ENCODE results near the gene KIF1A. TPM values are rescaled to one million over a fixed set of nuclear protein-coding genes. Genes with fewer than 3 reads are reported as not detected.

Gene KIF1A
- total and polyA plus RNA-seq, 2 of the 13 experiments (the other 11 are each of a cell fraction or from before 2014, with no cell fraction given): 0.01 TPM; not detected in 1

DNA sequence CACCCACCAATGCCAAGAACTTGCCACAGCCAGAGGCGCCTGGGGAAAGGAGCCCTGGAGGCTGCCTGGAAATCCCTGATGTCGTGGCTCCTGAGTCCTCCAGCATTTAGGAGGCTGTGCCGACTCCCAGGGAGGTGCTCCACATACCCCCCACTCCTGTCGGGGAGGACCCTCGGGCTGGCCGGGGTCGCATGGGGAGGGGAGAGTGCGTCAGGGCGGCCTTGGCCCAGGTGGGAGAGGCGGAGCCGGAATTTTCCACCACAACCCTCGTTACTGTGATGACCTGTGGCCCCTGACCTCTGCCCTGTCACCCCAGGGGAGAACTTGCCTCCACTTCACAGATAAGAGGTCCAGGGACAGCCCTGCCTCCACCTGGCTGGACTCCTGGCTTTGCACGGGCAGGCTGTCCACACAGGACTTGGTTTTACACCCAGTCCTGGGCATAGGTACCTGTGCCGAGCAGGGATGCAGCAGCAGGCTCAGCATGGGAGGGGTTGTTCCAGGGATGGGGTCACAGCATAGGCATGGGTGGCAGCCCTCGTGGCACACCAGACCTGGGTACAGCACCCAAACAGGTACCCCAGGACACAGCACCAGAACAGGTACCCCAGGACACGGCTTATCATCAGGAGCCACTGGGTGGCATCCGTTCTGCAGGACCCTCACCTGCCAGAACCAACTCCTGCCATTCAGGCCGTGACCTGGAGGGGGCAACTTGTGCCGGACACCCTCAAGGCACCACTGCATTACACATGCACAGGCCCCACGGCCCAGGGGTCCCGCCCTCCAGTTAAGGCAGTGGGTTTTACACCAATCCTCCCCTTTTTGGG lies 36.3 kb upstream of the KIF1A start (continued):
- TF ChIP-seq, protein P1, sequence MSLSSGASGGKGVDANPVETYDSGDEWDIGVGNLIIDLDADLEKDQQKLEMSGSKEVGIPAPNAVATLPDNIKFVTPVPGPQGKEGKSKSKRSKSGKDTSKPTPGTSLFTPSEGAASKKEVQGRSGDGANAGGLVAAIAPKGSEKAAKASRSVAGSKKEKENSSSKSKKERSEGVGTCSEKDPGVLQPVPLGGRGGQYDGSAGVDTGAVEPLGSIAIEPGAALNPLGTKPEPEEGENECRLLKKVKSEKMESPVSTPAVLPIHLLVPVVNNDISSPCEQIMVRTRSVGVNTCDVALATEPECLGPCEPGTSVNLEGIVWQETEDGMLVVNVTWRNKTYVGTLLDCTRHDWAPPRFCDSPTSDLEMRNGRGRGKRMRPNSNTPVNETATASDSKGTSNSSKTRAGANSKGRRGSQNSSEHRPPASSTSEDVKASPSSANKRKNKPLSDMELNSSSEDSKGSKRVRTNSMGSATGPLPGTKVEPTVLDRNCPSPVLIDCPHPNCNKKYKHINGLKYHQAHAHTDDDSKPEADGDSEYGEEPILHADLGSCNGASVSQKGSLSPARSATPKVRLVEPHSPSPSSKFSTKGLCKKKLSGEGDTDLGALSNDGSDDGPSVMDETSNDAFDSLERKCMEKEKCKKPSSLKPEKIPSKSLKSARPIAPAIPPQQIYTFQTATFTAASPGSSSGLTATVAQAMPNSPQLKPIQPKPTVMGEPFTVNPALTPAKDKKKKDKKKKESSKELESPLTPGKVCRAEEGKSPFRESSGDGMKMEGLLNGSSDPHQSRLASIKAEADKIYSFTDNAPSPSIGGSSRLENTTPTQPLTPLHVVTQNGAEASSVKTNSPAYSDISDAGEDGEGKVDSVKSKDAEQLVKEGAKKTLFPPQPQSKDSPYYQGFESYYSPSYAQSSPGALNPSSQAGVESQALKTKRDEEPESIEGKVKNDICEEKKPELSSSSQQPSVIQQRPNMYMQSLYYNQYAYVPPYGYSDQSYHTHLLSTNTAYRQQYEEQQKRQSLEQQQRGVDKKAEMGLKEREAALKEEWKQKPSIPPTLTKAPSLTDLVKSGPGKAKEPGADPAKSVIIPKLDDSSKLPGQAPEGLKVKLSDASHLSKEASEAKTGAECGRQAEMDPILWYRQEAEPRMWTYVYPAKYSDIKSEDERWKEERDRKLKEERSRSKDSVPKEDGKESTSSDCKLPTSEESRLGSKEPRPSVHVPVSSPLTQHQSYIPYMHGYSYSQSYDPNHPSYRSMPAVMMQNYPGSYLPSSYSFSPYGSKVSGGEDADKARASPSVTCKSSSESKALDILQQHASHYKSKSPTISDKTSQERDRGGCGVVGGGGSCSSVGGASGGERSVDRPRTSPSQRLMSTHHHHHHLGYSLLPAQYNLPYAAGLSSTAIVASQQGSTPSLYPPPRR (CRISPR knock-in tag; IDR thresholded peaks at IDR 0.05; ENCODE audit: borderline replicate concordance): peak; percentile 63; the same call in 1 of the 2 replicates
- TF ChIP-seq, protein P2, sequence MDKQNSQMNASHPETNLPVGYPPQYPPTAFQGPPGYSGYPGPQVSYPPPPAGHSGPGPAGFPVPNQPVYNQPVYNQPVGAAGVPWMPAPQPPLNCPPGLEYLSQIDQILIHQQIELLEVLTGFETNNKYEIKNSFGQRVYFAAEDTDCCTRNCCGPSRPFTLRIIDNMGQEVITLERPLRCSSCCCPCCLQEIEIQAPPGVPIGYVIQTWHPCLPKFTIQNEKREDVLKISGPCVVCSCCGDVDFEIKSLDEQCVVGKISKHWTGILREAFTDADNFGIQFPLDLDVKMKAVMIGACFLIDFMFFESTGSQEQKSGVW (CRISPR knock-in tag; IDR thresholded peaks at IDR 0.05; ENCODE audit: borderline replicate concordance): 0 out of 2 replicates have a peak, but pooled peaks have one; percentile 2
- TF ChIP-seq KAT7 (CRISPR knock-in tag; IDR thresholded peaks at IDR 0.05; ENCODE audit: borderline replicate concordance) (no peak), ASH2L (IDR thresholded peaks at IDR 0.05; ENCODE audit: insufficient read length, low read depth, low read length) (no peak), TARDBP (CRISPR knock-in tag; IDR thresholded peaks at IDR 0.05) (peak; percentile 69; the same call in 1 of the 2 replicates), SRSF1 (optimal IDR thresholded peaks at IDR 0.05; ENCODE audit: low read depth, low read length) (no peak), SIX4 (CRISPR knock-in tag; IDR thresholded peaks at IDR 0.05) (no peak), RXRB (CRISPR knock-in tag; IDR thresholded peaks at IDR 0.05; ENCODE audit: borderline replicate concordance) (peak; percentile 65), EED (CRISPR knock-in tag; IDR thresholded peaks at IDR 0.05) (no peak), SALL2 (CRISPR knock-in tag; IDR thresholded peaks at IDR 0.05) (peak; percentile 26; the same call in 1 of the 2 replicates), ZNF841 (CRISPR knock-in tag; IDR thresholded peaks at IDR 0.05; ENCODE audit: borderline replicate concordance) (no peak)
- TF ChIP-seq, protein P3, sequence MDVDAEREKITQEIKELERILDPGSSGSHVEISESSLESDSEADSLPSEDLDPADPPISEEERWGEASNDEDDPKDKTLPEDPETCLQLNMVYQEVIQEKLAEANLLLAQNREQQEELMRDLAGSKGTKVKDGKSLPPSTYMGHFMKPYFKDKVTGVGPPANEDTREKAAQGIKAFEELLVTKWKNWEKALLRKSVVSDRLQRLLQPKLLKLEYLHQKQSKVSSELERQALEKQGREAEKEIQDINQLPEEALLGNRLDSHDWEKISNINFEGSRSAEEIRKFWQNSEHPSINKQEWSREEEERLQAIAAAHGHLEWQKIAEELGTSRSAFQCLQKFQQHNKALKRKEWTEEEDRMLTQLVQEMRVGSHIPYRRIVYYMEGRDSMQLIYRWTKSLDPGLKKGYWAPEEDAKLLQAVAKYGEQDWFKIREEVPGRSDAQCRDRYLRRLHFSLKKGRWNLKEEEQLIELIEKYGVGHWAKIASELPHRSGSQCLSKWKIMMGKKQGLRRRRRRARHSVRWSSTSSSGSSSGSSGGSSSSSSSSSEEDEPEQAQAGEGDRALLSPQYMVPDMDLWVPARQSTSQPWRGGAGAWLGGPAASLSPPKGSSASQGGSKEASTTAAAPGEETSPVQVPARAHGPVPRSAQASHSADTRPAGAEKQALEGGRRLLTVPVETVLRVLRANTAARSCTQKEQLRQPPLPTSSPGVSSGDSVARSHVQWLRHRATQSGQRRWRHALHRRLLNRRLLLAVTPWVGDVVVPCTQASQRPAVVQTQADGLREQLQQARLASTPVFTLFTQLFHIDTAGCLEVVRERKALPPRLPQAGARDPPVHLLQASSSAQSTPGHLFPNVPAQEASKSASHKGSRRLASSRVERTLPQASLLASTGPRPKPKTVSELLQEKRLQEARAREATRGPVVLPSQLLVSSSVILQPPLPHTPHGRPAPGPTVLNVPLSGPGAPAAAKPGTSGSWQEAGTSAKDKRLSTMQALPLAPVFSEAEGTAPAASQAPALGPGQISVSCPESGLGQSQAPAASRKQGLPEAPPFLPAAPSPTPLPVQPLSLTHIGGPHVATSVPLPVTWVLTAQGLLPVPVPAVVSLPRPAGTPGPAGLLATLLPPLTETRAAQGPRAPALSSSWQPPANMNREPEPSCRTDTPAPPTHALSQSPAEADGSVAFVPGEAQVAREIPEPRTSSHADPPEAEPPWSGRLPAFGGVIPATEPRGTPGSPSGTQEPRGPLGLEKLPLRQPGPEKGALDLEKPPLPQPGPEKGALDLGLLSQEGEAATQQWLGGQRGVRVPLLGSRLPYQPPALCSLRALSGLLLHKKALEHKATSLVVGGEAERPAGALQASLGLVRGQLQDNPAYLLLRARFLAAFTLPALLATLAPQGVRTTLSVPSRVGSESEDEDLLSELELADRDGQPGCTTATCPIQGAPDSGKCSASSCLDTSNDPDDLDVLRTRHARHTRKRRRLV (CRISPR knock-in tag; IDR thresholded peaks at IDR 0.05): no peak
- TF ChIP-seq, protein P4, sequence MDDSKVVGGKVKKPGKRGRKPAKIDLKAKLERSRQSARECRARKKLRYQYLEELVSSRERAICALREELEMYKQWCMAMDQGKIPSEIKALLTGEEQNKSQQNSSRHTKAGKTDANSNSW (CRISPR knock-in tag; IDR thresholded peaks at IDR 0.05; ENCODE audit: borderline replicate concordance): no peak
- TF ChIP-seq, protein P5, sequence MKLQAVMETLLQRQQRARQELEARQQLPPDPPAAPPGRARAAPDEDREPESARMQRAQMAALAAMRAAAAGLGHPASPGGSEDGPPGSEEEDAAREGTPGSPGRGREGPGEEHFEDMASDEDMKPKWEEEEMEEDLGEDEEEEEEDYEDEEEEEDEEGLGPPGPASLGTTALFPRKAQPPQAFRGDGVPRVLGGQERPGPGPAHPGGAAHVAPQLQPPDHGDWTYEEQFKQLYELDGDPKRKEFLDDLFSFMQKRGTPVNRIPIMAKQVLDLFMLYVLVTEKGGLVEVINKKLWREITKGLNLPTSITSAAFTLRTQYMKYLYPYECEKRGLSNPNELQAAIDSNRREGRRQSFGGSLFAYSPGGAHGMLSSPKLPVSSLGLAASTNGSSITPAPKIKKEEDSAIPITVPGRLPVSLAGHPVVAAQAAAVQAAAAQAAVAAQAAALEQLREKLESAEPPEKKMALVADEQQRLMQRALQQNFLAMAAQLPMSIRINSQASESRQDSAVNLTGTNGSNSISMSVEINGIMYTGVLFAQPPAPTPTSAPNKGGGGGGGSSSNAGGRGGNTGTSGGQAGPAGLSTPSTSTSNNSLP (IDR thresholded peaks at IDR 0.05; ENCODE audit: low read depth, low read length): peak; percentile 38; the same call in 1 of the 2 replicates
